ENCODE results near the gene CERT1.

DNA sequence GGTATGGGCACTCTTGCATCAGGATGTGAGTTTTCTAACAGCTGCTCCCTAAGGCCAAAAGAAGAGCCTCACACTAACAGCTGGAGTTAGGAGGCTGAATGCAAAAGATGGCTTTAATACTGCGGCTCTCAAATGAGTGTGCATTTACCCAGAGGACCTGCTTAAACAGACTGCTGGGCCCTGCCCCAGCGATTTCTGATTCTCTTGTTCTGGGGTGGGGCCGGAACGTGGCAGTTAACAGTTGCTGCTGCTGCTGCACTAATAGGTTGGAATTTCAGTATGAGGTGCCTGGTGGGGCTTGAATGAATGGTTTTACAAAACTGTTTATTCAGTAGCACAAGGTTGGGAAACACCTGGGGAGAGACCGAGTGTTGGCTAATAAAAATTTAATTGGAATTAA is 148.3 kb downstream of the CERT1 start:
- TF ChIP-seq, protein P1, sequence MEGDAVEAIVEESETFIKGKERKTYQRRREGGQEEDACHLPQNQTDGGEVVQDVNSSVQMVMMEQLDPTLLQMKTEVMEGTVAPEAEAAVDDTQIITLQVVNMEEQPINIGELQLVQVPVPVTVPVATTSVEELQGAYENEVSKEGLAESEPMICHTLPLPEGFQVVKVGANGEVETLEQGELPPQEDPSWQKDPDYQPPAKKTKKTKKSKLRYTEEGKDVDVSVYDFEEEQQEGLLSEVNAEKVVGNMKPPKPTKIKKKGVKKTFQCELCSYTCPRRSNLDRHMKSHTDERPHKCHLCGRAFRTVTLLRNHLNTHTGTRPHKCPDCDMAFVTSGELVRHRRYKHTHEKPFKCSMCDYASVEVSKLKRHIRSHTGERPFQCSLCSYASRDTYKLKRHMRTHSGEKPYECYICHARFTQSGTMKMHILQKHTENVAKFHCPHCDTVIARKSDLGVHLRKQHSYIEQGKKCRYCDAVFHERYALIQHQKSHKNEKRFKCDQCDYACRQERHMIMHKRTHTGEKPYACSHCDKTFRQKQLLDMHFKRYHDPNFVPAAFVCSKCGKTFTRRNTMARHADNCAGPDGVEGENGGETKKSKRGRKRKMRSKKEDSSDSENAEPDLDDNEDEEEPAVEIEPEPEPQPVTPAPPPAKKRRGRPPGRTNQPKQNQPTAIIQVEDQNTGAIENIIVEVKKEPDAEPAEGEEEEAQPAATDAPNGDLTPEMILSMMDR (IDR thresholded peaks at IDR 0.05) = no peak
- no peak for TF ChIP-seq POLR2A (IDR thresholded peaks at IDR 0.05)
